ENCODE results near the gene C13orf46. TPM values are rescaled to one million over a fixed set of nuclear protein-coding genes. Genes with fewer than 3 reads are reported as not detected.

The C13orf46 gene
- total and polyA plus RNA-seq, 8 donors = 2.9 to 23.1 (median 10.6) TPM

GRCh38 chr13:113952983-113953520, 20.8 kb downstream of the C13orf46 start:
- no peaks in the 10 kb centered on the region for H3K9me3 ChIP-seq
- no peaks in the 10 kb centered on the region for H3K4me1 ChIP-seq
- intact Hi-C loops (cut with DNase I) = loop anchor here in 2 of 3 donors (5.0 kb wide), 2 partner anchors 269 to 274 kb away; no protein-coding TSS in a partner anchor
- H3K36me3 ChIP-seq = peaks cover 0 to 18% (median 0%) of the 10 kb centered on the region in 3 donors
- peak in 1 of 6 donors; percentile 54 for DNase-seq
- ATAC-seq = no peak
- no peak for TF ChIP-seq CTCF (IDR thresholded peaks at IDR 0.05)
- no peak for FAIRE-seq
- H3K27ac ChIP-seq = no peak overlapping the region
- H3K4me3 ChIP-seq = no peak overlapping the region
- 91 to 92% methylated on average over 18 of the region's 18 CpGs for WGBS, 2 donors
- no peaks in the 10 kb centered on the region for H3K27me3 ChIP-seq

GRCh38 chr13:113952151-113952982, 21.5 kb downstream of the C13orf46 start:
- FAIRE-seq (no peak), DNase-seq (peak in 4 of 6 donors; percentile 20 to 76 (median 52)), ATAC-seq (no peak)
- intact Hi-C loops (cut with DNase I) = loop anchor here in 2 of 3 donors (5.0 kb wide), 2 partner anchors 270 to 275 kb away; no protein-coding TSS in a partner anchor
- Histone ChIP-seq H3K27me3 (no peaks in the 10 kb centered on the region), H3K4me3 (no peak overlapping the region), H3K27ac (no peak overlapping the region), H3K9me3 (no peaks in the 10 kb centered on the region), H3K36me3 (peaks cover 0 to 18% (median 0%) of the 10 kb centered on the region in 3 donors), H3K4me1 (no peaks in the 10 kb centered on the region)
- no peak for TF ChIP-seq CTCF (IDR thresholded peaks at IDR 0.05)
- WGBS, 2 donors = 94 to 96% methylated on average over 35 to 42 of the region's 42 CpGs

- Histone ChIP-seq H3K36me3 (peaks cover 0 to 14% (median 0%) of the 10 kb centered on the region in 3 donors), H3K4me1 (no peaks in the 10 kb centered on the region), H3K27ac (no peak overlapping the region), H3K4me3 (no peak overlapping the region), H3K9me3 (no peaks in the 10 kb centered on the region), H3K27me3 (no peaks in the 10 kb centered on the region)
- FAIRE-seq = no peak
- peak; percentile 78 to 95 (median 88) for DNase-seq
- ATAC-seq = peak; percentile 81 to 96 (median 94)
- 43 to 44% methylated on average over 39 to 42 of the region's 42 CpGs for WGBS, 2 donors
- intact Hi-C loops (cut with DNase I) = loop anchor here in 2 of 3 donors (5.0 kb wide), 2 partner anchors 271 to 276 kb away; no protein-coding TSS in a partner anchor
- TF ChIP-seq CTCF (IDR thresholded peaks at IDR 0.05) = peak; percentile 61 to 81 (median 68)
These were observed 22.5 kb downstream of the C13orf46 start for GRCh38 chr13:113951246-113951999.

- intact Hi-C loops (cut with DNase I) = loop anchor here in 2 of 3 donors (5.0 kb wide), 2 partner anchors 272 to 277 kb away; no protein-coding TSS in a partner anchor
- H3K36me3 ChIP-seq = peaks cover 0 to 12% (median 0%) of the 10 kb centered on the region in 3 donors
- H3K27ac ChIP-seq = no peak overlapping the region
- no peak for TF ChIP-seq CTCF (IDR thresholded peaks at IDR 0.05)
- H3K4me3 ChIP-seq = no peak overlapping the region
- ATAC-seq (peak; percentile 4 to 11 (median 8)), FAIRE-seq (no peak), DNase-seq (peak in 4 of 6 donors; percentile 3 to 73 (median 51))
- H3K27me3 ChIP-seq = no peaks in the 10 kb centered on the region
- H3K4me1 ChIP-seq = no peaks in the 10 kb centered on the region
- WGBS, 2 donors = 49 to 52% methylated on average over 24 of the region's 24 CpGs
- H3K9me3 ChIP-seq = no peaks in the 10 kb centered on the region
These were observed 23.2 kb downstream of the C13orf46 start for GRCh38 chr13:113950451-113951245.
